ENCODE measurements around the gene NDC1.

GRCh38 chr1:53730224-53730865 lies 107.8 kb downstream of the NDC1 start:
- TF ChIP-seq YY1 (IDR thresholded peaks at IDR 0.05; ENCODE audit: low read depth) (no peak), CTCF (IDR thresholded peaks at IDR 0.05) (no peak), GATA2 (CRISPR knock-in tag; IDR thresholded peaks at IDR 0.05) (no peak), JUND (IDR thresholded peaks at IDR 0.05) (no peak), POLR2AphosphoS5 (IDR thresholded peaks at IDR 0.05; ENCODE audit: low read depth, low read length) (no peak), SMC3 (IDR thresholded peaks at IDR 0.05; ENCODE audit: low read depth, low read length) (no peak), REST (IDR thresholded peaks at IDR 0.05; ENCODE audit: low read depth, low read length) (no peak), ZBTB33 (IDR thresholded peaks at IDR 0.05; ENCODE audit: borderline replicate concordance, low read depth) (no peak), FOXJ3 (CRISPR knock-in tag; IDR thresholded peaks at IDR 0.05) (no peak), MAX (IDR thresholded peaks at IDR 0.05; ENCODE audit: low read depth) (no peak)

Data from SK-N-SH (cell line).